Neuronal stem cell (in vitro differentiated cells): Measurements from ENCODE around the gene IFT122.
A peak's percentile ranks its signal among the peaks of the same experiment; 100 is the strongest.

Source experiments
- DNase-seq: peaks from one replicate; pipeline ENCODE4 v3.0.0-alpha.2; 2013; ENCODE audit warnings: low spot score
- H2AFZ ChIP-seq: one replicate; pipeline ENCODE4 v1.6.1; 2013; ENCODE audit warnings: mild to moderate bottlenecking, low read length, inconsistent platforms
- H2AK5ac ChIP-seq: 2 replicates; pipeline ENCODE4 v1.6.1; 2013; ENCODE audit warnings: low read depth, mild to moderate bottlenecking, inconsistent platforms, low read length, moderate library complexity, mixed read lengths
- H2BK120ac ChIP-seq: 2 replicates; pipeline ENCODE4 v1.6.1; 2013; ENCODE audit warnings: low read depth, mild to moderate bottlenecking, inconsistent platforms, low read length, moderate library complexity, mixed read lengths
- H2BK12ac ChIP-seq: one replicate; pipeline ENCODE4 v1.6.1; 2013; ENCODE audit warnings: low read length, inconsistent platforms
- H2BK15ac ChIP-seq: 2 replicates; pipeline ENCODE4 v1.6.1; 2013; ENCODE audit warnings: mild to moderate bottlenecking, low read length, inconsistent platforms, mixed read lengths
- H2BK5ac ChIP-seq: one replicate; pipeline ENCODE4 v1.6.1; 2013; ENCODE audit warnings: inconsistent platforms, mild to moderate bottlenecking, low read length, moderate library complexity
- H3K14ac ChIP-seq: one replicate; pipeline ENCODE4 v1.6.1; 2013; ENCODE audit warnings: low read length, inconsistent platforms
- H3K18ac ChIP-seq: 2 replicates; pipeline ENCODE4 v1.6.1; 2013; ENCODE audit warnings: low read length, inconsistent platforms
- H3K23ac ChIP-seq: 2 replicates; pipeline ENCODE4 v1.6.1; 2013; ENCODE audit warnings: low read depth, mild to moderate bottlenecking, mixed read lengths, low read length, inconsistent platforms; ENCODE audit not compliant: poor library complexity
- H3K27ac ChIP-seq: replicated peaks from 3 replicates; pipeline ENCODE4 v1.5.1; 2013; ENCODE audit warnings: low read length, inconsistent platforms
- H3K27me3 ChIP-seq, 3 experiments: 2 replicates each; pipeline ENCODE4 v1.6.1; 2013; ENCODE audit warnings: low read length in 3 of 3, mild to moderate bottlenecking in 2 of 3, inconsistent platforms in 1 of 3, low read depth in 1 of 3, mixed read lengths in 1 of 3, moderate library complexity in 1 of 3; ENCODE audit not compliant: control insufficient read depth in 3 of 3, insufficient read depth in 3 of 3
- H3K36me3 ChIP-seq, 2 donors: replicated peaks in 1 of 2; 2 replicates each; pipeline ENCODE4 v1.6.1; 2013; ENCODE audit warnings: low read length in 2 of 2; ENCODE audit not compliant: control insufficient read depth in 2 of 2, insufficient read depth in 2 of 2
- H3K4ac ChIP-seq: 2 replicates; pipeline ENCODE4 v1.6.1; 2013; ENCODE audit warnings: inconsistent platforms, mild to moderate bottlenecking, low read length, moderate library complexity
- H3K4me1 ChIP-seq, 2 donors: 1 replicate in 1 of 2; 2 replicates in 1 of 2; pipeline ENCODE4 v1.6.1; 2013; ENCODE audit warnings: low read length in 2 of 2, low read depth in 1 of 2; ENCODE audit not compliant: control insufficient read depth in 2 of 2, insufficient read depth in 1 of 2
- H3K4me2 ChIP-seq: one replicate; pipeline ENCODE4 v1.6.1; 2013; ENCODE audit warnings: mild to moderate bottlenecking, low read length, inconsistent platforms; ENCODE audit not compliant: insufficient read depth, poor library complexity, severe bottlenecking
- H3K4me3 ChIP-seq, 2 donors: 2 replicates each; pipeline ENCODE4 v1.5.1; 2013; ENCODE audit warnings: low read length in 2 of 2, mild to moderate bottlenecking in 2 of 2, inconsistent platforms in 1 of 2, moderate library complexity in 1 of 2
- H3K79me1 ChIP-seq: one replicate; pipeline ENCODE4 v1.6.1; 2013; ENCODE audit warnings: low read depth, mild to moderate bottlenecking, inconsistent platforms, low read length, moderate library complexity
- H3K9ac ChIP-seq: one replicate; pipeline ENCODE4 v1.6.1; 2013; ENCODE audit warnings: mild to moderate bottlenecking, low read depth, low read length, inconsistent platforms; ENCODE audit not compliant: poor library complexity
- H3K9me3 ChIP-seq, 2 donors: replicated peaks in 1 of 2; 2 replicates each; pipeline versions ENCODE3 to v1.6.1; 2013; ENCODE audit warnings: low read length in 2 of 2, mild to moderate bottlenecking in 2 of 2, inconsistent platforms in 1 of 2, low read depth in 1 of 2, mixed read lengths in 1 of 2, moderate library complexity in 1 of 2; ENCODE audit not compliant: control insufficient read depth in 2 of 2, insufficient read depth in 1 of 2
- H4K8ac ChIP-seq: one replicate; pipeline ENCODE4 v1.6.1; 2013; ENCODE audit warnings: low read depth, mild to moderate bottlenecking, inconsistent platforms, low read length, moderate library complexity
- H4K91ac ChIP-seq: one replicate; pipeline ENCODE4 v1.6.1; 2013; ENCODE audit warnings: low read length, low read depth, mild to moderate bottlenecking, inconsistent platforms; ENCODE audit not compliant: poor library complexity
- WGBS, 2 donors: extraction: QIAGEN DNeasy Blood & Tissue Kit; methylation state at CpG; one replicate each; pipeline ENCODE4 v1.1.7; 2013; ENCODE audit warnings: missing lambda C conversion rate in 2 of 2, mixed read lengths in 1 of 2; ENCODE audit not compliant: insufficient read length in 2 of 2, insufficient replicate concordance in 1 of 2; ENCODE audit errors: extremely low coverage in 2 of 2; 5-methylcytosine and 5-hydroxymethylcytosine counted together

Gene IFT122

GRCh38 chr3:129502641-129503408, 62.8 kb downstream of the IFT122 start:
- Histone ChIP-seq H3K9ac (no peak overlapping the region), H3K23ac (no peak overlapping the region), H2AK5ac (no peak overlapping the region), H3K4me2 (no peak overlapping the region), H2BK5ac (peak overlapping the region; percentile 21), H3K4me3 (peak overlapping the region in 1 of 2 donors; percentile 38), H4K91ac (no peak overlapping the region), H2BK120ac (no peak overlapping the region), H3K27ac (no peak overlapping the region), H3K4me1 (no peaks in the 10 kb centered on the region), H3K14ac (no peak overlapping the region), H3K9me3 (no peaks in the 10 kb centered on the region), H3K27me3 (no peaks in the 10 kb centered on the region), H4K8ac (no peak overlapping the region), H3K36me3 (peaks cover 23 to 79% of the 10 kb centered on the region in 2 donors), H3K4ac (no peak overlapping the region), H2BK12ac (no peak overlapping the region), H2BK15ac (no peak overlapping the region), H3K79me1 (no peaks in the 10 kb centered on the region), H2AFZ (no peak overlapping the region), H3K18ac (peak overlapping the region; percentile 23)
- no CpG with 5 or more reads among the region's 18 CpGs for WGBS, 2 donors
- DNase-seq = no peak

GRCh38 chr3:129503471-129504291, 63.7 kb downstream of the IFT122 start:
- H3K23ac ChIP-seq = no peak overlapping the region

GRCh38 chr3:129504471-129505100, 64.6 kb downstream of the IFT122 start:
- no CpG with 5 or more reads among the region's 5 CpGs for WGBS, 2 donors
- H2BK15ac ChIP-seq = no peak overlapping the region
- H3K9ac ChIP-seq = no peak overlapping the region
- H3K27ac ChIP-seq = no peak overlapping the region
- no peak overlapping the region for H3K18ac ChIP-seq
- H2BK12ac ChIP-seq = no peak overlapping the region
- no peak overlapping the region for H4K91ac ChIP-seq
- H3K14ac ChIP-seq = no peak overlapping the region
- no peak for DNase-seq
- H3K23ac ChIP-seq = no peak overlapping the region
- H3K4me1 ChIP-seq = no peaks in the 10 kb centered on the region
- no peak overlapping the region for H2AK5ac ChIP-seq
- H3K27me3 ChIP-seq = no peaks in the 10 kb centered on the region
- no peak overlapping the region for H3K4me3 ChIP-seq
- no peak overlapping the region for H2BK120ac ChIP-seq
- no peak overlapping the region for H4K8ac ChIP-seq
- H3K4me2 ChIP-seq = no peak overlapping the region
- H3K79me1 ChIP-seq = no peaks in the 10 kb centered on the region
- H2BK5ac ChIP-seq = no peak overlapping the region
- H3K4ac ChIP-seq = no peak overlapping the region
- H3K9me3 ChIP-seq = no peaks in the 10 kb centered on the region
- H3K36me3 ChIP-seq = peaks cover 24 to 90% of the 10 kb centered on the region in 2 donors
- H2AFZ ChIP-seq = no peak overlapping the region

More at GRCh38 chr3:129503471-129504291, 63.7 kb downstream of the IFT122 start:
- no peak overlapping the region for H3K27ac ChIP-seq
- no peak overlapping the region for H4K8ac ChIP-seq
- no peaks in the 10 kb centered on the region for H3K4me1 ChIP-seq
- H3K4me2 ChIP-seq = no peak overlapping the region
- no peak overlapping the region for H3K9ac ChIP-seq
- H2BK120ac ChIP-seq = no peak overlapping the region
- H2AFZ ChIP-seq = no peak overlapping the region
- no peak overlapping the region for H2BK5ac ChIP-seq
- H2BK12ac ChIP-seq = no peak overlapping the region
- H3K36me3 ChIP-seq = peaks cover 23 to 85% of the 10 kb centered on the region in 2 donors
- H3K14ac ChIP-seq = no peak overlapping the region
- H3K27me3 ChIP-seq = no peaks in the 10 kb centered on the region
- no CpG with 5 or more reads among the region's 13 CpGs for WGBS, 2 donors
- H3K9me3 ChIP-seq = no peaks in the 10 kb centered on the region
- no peak overlapping the region for H3K4me3 ChIP-seq
- H2BK15ac ChIP-seq = no peak overlapping the region
- H3K4ac ChIP-seq = no peak overlapping the region
- H3K79me1 ChIP-seq = no peaks in the 10 kb centered on the region
- no peak overlapping the region for H4K91ac ChIP-seq
- DNase-seq = no peak
- no peak overlapping the region for H2AK5ac ChIP-seq
- H3K18ac ChIP-seq = no peak overlapping the region

GRCh38 chr3:129505341-129505740, 65.3 kb downstream of the IFT122 start:
- WGBS, 2 donors = no CpG with 5 or more reads among the region's 6 CpGs
- H3K36me3 ChIP-seq = peaks cover 21 to 84% of the 10 kb centered on the region in 2 donors
- H3K27ac ChIP-seq = no peak overlapping the region
- no peaks in the 10 kb centered on the region for H3K4me1 ChIP-seq
- H2AK5ac ChIP-seq = no peak overlapping the region
- no peak overlapping the region for H2BK15ac ChIP-seq
- H2BK5ac ChIP-seq = no peak overlapping the region
- H4K91ac ChIP-seq = no peak overlapping the region
- no peak for DNase-seq
- H3K14ac ChIP-seq = no peak overlapping the region
- no peak overlapping the region for H2AFZ ChIP-seq
- no peaks in the 10 kb centered on the region for H3K79me1 ChIP-seq
- no peak overlapping the region for H4K8ac ChIP-seq
- no peak overlapping the region for H2BK120ac ChIP-seq
- H3K9me3 ChIP-seq = no peaks in the 10 kb centered on the region
- no peak overlapping the region for H3K9ac ChIP-seq
- no peak overlapping the region for H3K23ac ChIP-seq
- no peaks in the 10 kb centered on the region for H3K27me3 ChIP-seq
- no peak overlapping the region for H2BK12ac ChIP-seq
- no peak overlapping the region for H3K18ac ChIP-seq
- H3K4me2 ChIP-seq = no peak overlapping the region
- no peak overlapping the region for H3K4me3 ChIP-seq
- H3K4ac ChIP-seq = no peak overlapping the region
